HepG2 (cell line): ENCODE measurements around the gene GFPT2.

Source experiments
- AHR ChIP-seq: IDR thresholded peaks from 2 replicates; pipeline ENCODE4 v1.6.1; 2018; ENCODE audit warnings: missing genetic modification reagents, missing compliant biosample characterization
- DDIT3 ChIP-seq: sonication (generic); formaldehyde crosslinking; IDR thresholded peaks from 2 replicates; pipeline ENCODE4 v1.4.0; 2020; ENCODE audit warnings: mild to moderate bottlenecking, missing genetic modification reagents
- ELF4 ChIP-seq: sonication (generic); formaldehyde crosslinking; IDR thresholded peaks from 2 replicates; pipeline ENCODE4 v1.5.0; 2020; ENCODE audit warnings: missing genetic modification reagents, mild to moderate bottlenecking, moderate library complexity, borderline replicate concordance
- EP300 ChIP-seq, 3 experiments: sonication (generic) in 1 of 3; formaldehyde crosslinking in 1 of 3; IDR thresholded peaks; 2 replicates each; pipeline versions ENCODE4 v1.5.1 to v1.6.1; 2011 to 2020; ENCODE audit warnings: low read depth in 2 of 3, low read length in 2 of 3, borderline replicate concordance in 1 of 3, improper control_type of control experiment in 1 of 3, mild to moderate bottlenecking in 1 of 3, missing genetic modification reagents in 1 of 3, moderate library complexity in 1 of 3
- HHEX ChIP-seq: IDR thresholded peaks from 2 replicates; pipeline ENCODE4 v1.6.1; 2016; ENCODE audit warnings: control low read depth
- MED1 ChIP-seq: sonication (generic); formaldehyde crosslinking; IDR thresholded peaks from 2 replicates; pipeline ENCODE4 v1.4.0; 2020; ENCODE audit warnings: missing genetic modification reagents
- NFE2L2 ChIP-seq: fragments of 150-350 bp; IDR thresholded peaks from 2 replicates; pipeline ENCODE4 v1.6.1; 2014; ENCODE audit warnings: low read length
- RFX1 ChIP-seq: fragments of 450-650 bp; IDR thresholded peaks from 2 replicates; pipeline ENCODE4 v1.6.1; 2017
- SALL2 ChIP-seq: sonication (generic); formaldehyde crosslinking; IDR thresholded peaks from 2 replicates; pipeline ENCODE4 v1.8.1; 2023; ENCODE audit warnings: mild to moderate bottlenecking, missing genetic modification reagents, inconsistent platforms

GRCh38 chr5:180345781-180346180 lies 7.4 kb downstream of the GFPT2 start:
- no peak for TF ChIP-seq NFE2L2
- no peak for TF ChIP-seq SALL2 (CRISPR knock-in tag)
- TF ChIP-seq HHEX (CRISPR knock-in tag): no peak
- TF ChIP-seq RFX1: no peak
- TF ChIP-seq EP300 (IDR thresholded peaks at IDR 0.05; ENCODE audit: low read depth in 2 of 2, low read length in 2 of 2): no peak
- TF ChIP-seq EP300 (CRISPR knock-in tag; IDR thresholded peaks at IDR 0.05; ENCODE audit: borderline replicate concordance): no peak
- no peak for TF ChIP-seq DDIT3 (CRISPR knock-in tag)
- no peak for TF ChIP-seq MED1 (CRISPR knock-in tag)
- TF ChIP-seq AHR (CRISPR knock-in tag): no peak
- no peak for TF ChIP-seq ELF4
